Vagina (tissue), 2 donors: ENCODE results near the gene UBASH3B.

ENCODE experiments used
- CTCF ChIP-seq, 3 experiments: fragments of 450-650 bp in 2 of 3; fragments of 200-600 bp in 1 of 3; sonication (generic) in 1 of 3; IDR thresholded peaks; one replicate each; pipeline ENCODE4 v1.5.1; 2017 to 2019; ENCODE audit warnings: antibody characterized with exemption in 3 of 3, mild to moderate bottlenecking in 2 of 3, moderate library complexity in 2 of 3
- POLR2AphosphoS5 ChIP-seq, 2 donors: sonication (generic); formaldehyde crosslinking; IDR thresholded peaks; one replicate each; pipeline ENCODE4 v1.9.0; 2017; ENCODE audit warnings: antibody characterized with exemption in 2 of 2, mild to moderate bottlenecking in 2 of 2, low read depth in 1 of 2; ENCODE audit not compliant: insufficient read depth in 1 of 2

GRCh38 chr11:122756417-122756816, 100.9 kb downstream of the UBASH3B start:
- TF ChIP-seq CTCF (IDR thresholded peaks at IDR 0.05) (no peak), POLR2AphosphoS5 (IDR thresholded peaks at IDR 0.05; ENCODE audit: insufficient read depth in 1 of 2, low read depth in 1 of 2) (no peak)
